COLO668 (cell line): Measurements from ENCODE around the gene ARL5B.

Source experiments
- DNase-seq: peaks from one replicate; lab custom pipeline; 2025; ENCODE audit not compliant: unreplicated experiment; lab: John Stamatoyannopoulos, UW

The ARL5B gene

GRCh38 chr10:18699849-18700840 lies 40.9 kb downstream of the ARL5B start:
- DNase-seq: no peak

DNA sequence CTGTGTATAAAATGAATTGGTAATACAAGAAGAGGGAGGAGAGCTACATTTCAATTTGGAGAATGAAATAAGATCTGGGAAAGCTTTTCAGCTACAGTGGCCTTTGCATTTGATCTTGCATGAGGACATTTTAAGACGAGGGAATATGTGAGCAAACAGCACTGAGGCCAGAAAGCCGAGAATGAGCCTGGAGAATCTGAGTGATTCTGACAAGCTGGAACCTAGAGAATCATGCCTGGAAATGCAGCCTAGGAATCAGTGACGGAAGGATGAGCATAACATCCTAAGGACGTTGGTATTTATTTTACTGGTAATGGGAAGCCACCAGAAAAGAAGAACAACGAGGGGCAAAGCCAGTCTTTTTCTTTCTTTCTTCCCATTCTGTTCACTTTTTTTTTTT lies 44.3 kb downstream of the ARL5B start:
- no peak for DNase-seq

DNA sequence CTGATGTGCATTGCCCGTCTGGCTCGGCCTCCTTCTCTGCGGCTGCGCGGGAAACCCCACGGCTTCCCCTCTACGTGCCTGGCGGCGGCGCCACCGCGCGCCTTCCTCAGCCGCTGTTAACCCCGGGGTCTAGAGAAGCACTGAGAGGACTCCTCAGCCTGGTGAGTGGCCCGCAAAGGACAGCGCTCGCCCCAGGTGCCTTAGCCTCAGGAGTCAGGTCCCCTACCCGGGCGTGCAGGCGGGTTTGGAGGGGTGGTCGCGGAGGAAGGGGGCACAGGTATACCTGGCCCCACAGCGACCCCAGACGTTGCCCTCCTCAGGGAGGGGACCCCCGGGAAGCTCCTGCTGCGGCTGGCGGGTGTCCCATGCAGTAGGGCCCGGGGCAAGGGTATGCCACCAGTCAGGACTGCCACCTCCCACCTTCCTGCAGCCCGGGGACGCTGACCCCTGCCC lies 51.0 kb downstream of the ARL5B start:
- DNase-seq: no peak

DNA sequence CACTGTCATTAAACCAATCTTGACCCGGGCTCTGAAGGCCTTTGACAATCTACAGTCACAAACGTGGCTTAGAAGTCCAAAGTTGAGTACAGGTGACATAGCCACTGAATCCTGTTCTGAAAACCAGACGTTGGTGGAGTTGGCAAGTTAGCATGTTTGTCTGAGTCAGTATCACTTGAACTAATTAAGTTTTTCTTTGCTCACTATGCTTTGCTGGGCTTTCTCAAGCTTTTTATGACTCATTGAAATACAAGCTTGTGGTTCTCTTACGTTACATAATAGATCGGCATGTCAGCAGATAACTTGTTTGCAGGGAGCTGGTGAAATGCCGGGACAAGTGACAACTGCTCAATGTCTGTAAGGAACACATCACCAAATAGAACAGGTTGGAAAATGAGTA lies 53.8 kb downstream of the ARL5B start:
- DNase-seq: no peak

DNA sequence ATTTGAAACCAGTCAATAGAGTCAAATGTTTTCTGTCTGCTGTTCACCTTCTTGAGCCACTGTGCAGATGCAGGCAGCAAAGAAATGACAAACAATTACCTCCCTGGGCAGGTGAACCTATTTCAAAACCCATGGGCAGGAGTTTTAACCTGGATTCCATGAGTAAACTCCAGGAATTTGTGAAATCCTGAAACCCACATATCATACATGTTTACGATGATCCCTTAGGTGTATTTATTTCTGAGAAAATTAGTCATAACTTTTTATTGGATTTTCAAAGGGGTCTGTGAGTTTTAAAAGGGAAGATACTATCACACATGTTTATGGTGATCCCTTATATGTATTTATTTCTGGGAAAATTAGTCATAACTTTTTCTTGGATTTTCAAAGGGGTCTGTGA lies 59.8 kb downstream of the ARL5B start:
- DNase-seq: no peak

- DNase-seq: no peak
Measured at GRCh38 chr10:18719811-18720210, 60.6 kb downstream of the ARL5B start.

DNA sequence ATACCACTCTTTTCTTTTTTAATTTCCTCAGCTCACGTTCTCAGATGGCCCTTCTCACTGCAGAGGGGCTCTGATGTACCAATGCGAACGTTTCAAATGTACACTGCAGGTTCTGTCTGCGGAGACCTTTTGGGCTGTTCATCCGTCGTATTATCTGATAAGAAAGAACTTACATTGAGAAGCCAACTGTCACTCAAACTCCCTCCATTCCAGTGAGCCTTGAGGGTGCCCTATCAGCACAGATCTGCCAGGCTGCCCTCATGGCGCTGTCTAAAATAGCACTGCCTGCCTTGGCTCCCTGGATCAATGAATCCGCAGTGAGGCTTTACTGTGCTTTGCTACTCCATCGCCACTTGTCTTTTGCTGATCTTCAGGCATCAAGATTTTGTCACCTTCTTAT lies 61.8 kb downstream of the ARL5B start:
- DNase-seq: no peak

DNA sequence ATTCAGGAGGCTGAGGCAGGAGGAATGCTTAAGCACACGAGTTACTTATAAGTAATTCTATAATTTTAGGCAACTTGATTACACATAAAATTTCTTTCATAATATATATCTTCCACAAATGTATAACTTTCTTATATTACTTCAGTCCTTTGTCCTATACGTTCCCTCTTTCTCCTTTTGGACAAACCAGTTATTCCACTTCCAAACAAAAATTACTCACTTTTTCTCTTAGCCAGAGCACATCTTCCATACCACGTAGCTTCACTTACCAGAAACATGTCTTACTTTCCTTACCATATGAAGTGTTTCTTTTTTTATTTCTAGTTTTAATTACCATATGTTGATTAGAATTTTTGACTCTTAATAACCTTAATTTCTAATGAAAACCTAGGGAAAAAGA lies 64.6 kb downstream of the ARL5B start:
- DNase-seq: no peak
